H1 (cell line): Measurements from ENCODE around the gene CDC42SE2. TPM values are rescaled to one million over a fixed set of nuclear protein-coding genes. Genes with fewer than 3 reads are reported as not detected.

ENCODE experiments used
- CTCF ChIA-PET: fragments of 300-600 bp; sonication (Branson Sonifier 250); formaldehyde crosslinking; loops from one replicate; lab custom pipeline; 2021; ENCODE audit not compliant: partially characterized antibody; lab: Charles Lee
- POLR2A ChIA-PET: fragments of 300-600 bp; sonication (Branson Sonifier 250); formaldehyde crosslinking; loops from one replicate; lab custom pipeline; 2021; ENCODE audit warnings: inconsistent platforms; ENCODE audit not compliant: partially characterized antibody; lab: Charles Lee
- DNase-seq, 2 experiments: peaks; one replicate each; pipeline versions ENCODE4 v3.0.0 to v3.0.0-alpha.2; 2010 to 2022; ENCODE audit warnings: low spot score in 2 of 2, low read depth in 1 of 2, mixed read lengths in 1 of 2
- FAIRE-seq: peaks from 2 replicates; lab custom pipeline; 2011; peaks lifted over from hg19 to GRCh38; lab: Jason Lieb, UNC
- H2AFZ ChIP-seq: 2 replicates; pipeline ENCODE4 v1.8.1; 2012; ENCODE audit warnings: low read length, inconsistent platforms
- H2AK5ac ChIP-seq: 2 replicates; pipeline ENCODE4 v1.6.1; 2013; ENCODE audit warnings: low read depth, low read length
- H2BK120ac ChIP-seq: replicated peaks from 2 replicates; pipeline ENCODE3; 2013; ENCODE audit warnings: low read depth, low read length, inconsistent platforms
- H2BK12ac ChIP-seq: 2 replicates; pipeline ENCODE4 v1.6.1; 2013; ENCODE audit warnings: low read depth, low read length
- H2BK15ac ChIP-seq: 2 replicates; pipeline ENCODE4 v1.6.1; 2013; ENCODE audit warnings: low read length
- H2BK20ac ChIP-seq: 2 replicates; pipeline ENCODE4 v1.6.1; 2013; ENCODE audit warnings: low read length
- H2BK5ac ChIP-seq: 2 replicates; pipeline ENCODE4 v1.6.1; 2013; ENCODE audit warnings: low read depth, low read length
- H3K14ac ChIP-seq: 2 replicates; pipeline ENCODE4 v1.6.1; 2013; ENCODE audit warnings: inconsistent platforms; ENCODE audit not compliant: insufficient read length
- H3K18ac ChIP-seq: 2 replicates; pipeline ENCODE4 v1.6.1; 2013; ENCODE audit warnings: low read length; ENCODE audit errors: extremely low read depth
- H3K23ac ChIP-seq: 2 replicates; pipeline ENCODE4 v1.6.1; 2013; ENCODE audit warnings: inconsistent platforms; ENCODE audit not compliant: insufficient read length
- H3K23me2 ChIP-seq: 2 replicates; pipeline ENCODE4 v1.6.1; 2013; ENCODE audit warnings: low read depth, low read length
- H3K27ac ChIP-seq: 2 replicates; pipeline ENCODE4 v1.6.1; 2011; ENCODE audit warnings: low read depth, low read length, inconsistent platforms
- H3K27me3 ChIP-seq, 4 experiments: replicated peaks in 1 of 4; 1 replicate in 1 of 4; 2 replicates in 3 of 4; pipeline versions ENCODE4 v1.6.1 to v1.8.1; 2011 to 2013; ENCODE audit warnings: low read length in 3 of 4, mild to moderate bottlenecking in 3 of 4, inconsistent platforms in 2 of 4, mixed read lengths in 2 of 4, moderate library complexity in 1 of 4; ENCODE audit not compliant: control insufficient read depth in 3 of 4, insufficient read depth in 3 of 4; ENCODE audit errors: extremely low read depth in 1 of 4
- H3K36me3 ChIP-seq, 4 experiments: 2 replicates each; pipeline versions ENCODE4 v1.6.1 to v1.8.1; 2011 to 2013; ENCODE audit warnings: mild to moderate bottlenecking in 4 of 4, low read length in 3 of 4, moderate library complexity in 2 of 4, control low read depth in 1 of 4, inconsistent platforms in 1 of 4; ENCODE audit not compliant: insufficient read depth in 4 of 4, control insufficient read depth in 2 of 4
- H3K4ac ChIP-seq: replicated peaks from 2 replicates; pipeline ENCODE3; 2013; ENCODE audit warnings: low read length, low read depth, mixed read lengths, inconsistent platforms; ENCODE audit not compliant: insufficient read length
- H3K4me1 ChIP-seq, 4 experiments: replicated peaks in 1 of 4; 1 replicate in 1 of 4; 2 replicates in 3 of 4; pipeline versions ENCODE4 v1.6.1 to v1.8.1; 2011 to 2013; ENCODE audit warnings: low read length in 3 of 4, inconsistent platforms in 2 of 4, mixed read lengths in 1 of 4; ENCODE audit not compliant: insufficient read depth in 4 of 4, control insufficient read depth in 3 of 4
- H3K4me2 ChIP-seq, 2 experiments: 2 replicates each; pipeline versions ENCODE4 v1.6.1 to v1.8.1; 2011 to 2013; ENCODE audit warnings: low read depth in 2 of 2, low read length in 2 of 2, control low read depth in 1 of 2, inconsistent platforms in 1 of 2, mild to moderate bottlenecking in 1 of 2; ENCODE audit not compliant: insufficient read depth in 1 of 2
- H3K4me3 ChIP-seq, 4 experiments: fragments of 200-600, 300-600 bp in 1 of 4; sonication (generic), shearing (Covaris generic), sonication (Bioruptor Twin) in 1 of 4; 2 replicates each; pipeline versions ENCODE4 v1.5.1 to v1.8.1; 2011 to 2016; ENCODE audit warnings: low read length in 4 of 4, low read depth in 3 of 4, control low read depth in 2 of 4, inconsistent platforms in 2 of 4, mild to moderate bottlenecking in 2 of 4, mixed read lengths in 1 of 4, moderate library complexity in 1 of 4; ENCODE audit not compliant: insufficient read depth in 2 of 4; ENCODE audit errors: extremely low read depth in 1 of 4
- H3K56ac ChIP-seq: replicated peaks from 2 replicates; pipeline ENCODE3; 2013; ENCODE audit warnings: low read depth, mild to moderate bottlenecking, mixed read lengths, low read length, inconsistent platforms; ENCODE audit not compliant: insufficient read length
- H3K79me1 ChIP-seq: 2 replicates; pipeline ENCODE4 v1.6.1; 2013; ENCODE audit warnings: low read depth, low read length, control low read depth
- H3K79me2 ChIP-seq, 2 experiments: 2 replicates each; pipeline versions ENCODE4 v1.6.1 to v1.8.1; 2012 to 2013; ENCODE audit warnings: low read length in 2 of 2, mild to moderate bottlenecking in 2 of 2, inconsistent platforms in 1 of 2; ENCODE audit not compliant: insufficient read depth in 2 of 2, control insufficient read depth in 1 of 2
- H3K9ac ChIP-seq, 4 experiments: replicated peaks in 1 of 4; 1 replicate in 1 of 4; 2 replicates in 3 of 4; pipeline versions ENCODE4 v1.6.1 to v1.8.1; 2011 to 2013; ENCODE audit warnings: low read depth in 3 of 4, low read length in 3 of 4, control low read depth in 2 of 4, mild to moderate bottlenecking in 2 of 4, moderate library complexity in 2 of 4, inconsistent platforms in 1 of 4; ENCODE audit errors: extremely low read depth in 1 of 4
- H3K9me3 ChIP-seq, 2 experiments: 2 replicates each; pipeline versions ENCODE4 v1.6.1 to v1.8.1; 2012 to 2013; ENCODE audit warnings: mild to moderate bottlenecking in 2 of 2, moderate library complexity in 2 of 2, control low read depth in 1 of 2, inconsistent platforms in 1 of 2, low read depth in 1 of 2, low read length in 1 of 2, mixed read lengths in 1 of 2; ENCODE audit not compliant: insufficient read depth in 2 of 2
- H4K20me1 ChIP-seq, 2 experiments: replicated peaks in 1 of 2; 2 replicates each; pipeline versions ENCODE3 to v1.8.1; 2011 to 2013; ENCODE audit warnings: inconsistent platforms in 2 of 2, low read length in 2 of 2, mild to moderate bottlenecking in 1 of 2; ENCODE audit not compliant: insufficient read depth in 2 of 2, control insufficient read depth in 1 of 2
- H4K5ac ChIP-seq: 2 replicates; pipeline ENCODE4 v1.6.1; 2013; ENCODE audit warnings: low read length, low read depth, mixed read lengths, inconsistent platforms; ENCODE audit not compliant: insufficient read length
- H4K8ac ChIP-seq: 2 replicates; pipeline ENCODE4 v1.8.0; 2013; ENCODE audit warnings: mild to moderate bottlenecking, moderate library complexity, low read length, inconsistent platforms; ENCODE audit not compliant: insufficient read depth; ENCODE audit errors: extremely low read depth
- H4K91ac ChIP-seq: replicated peaks from 2 replicates; pipeline ENCODE3; 2013; ENCODE audit warnings: low read length, mixed read lengths, inconsistent platforms; ENCODE audit not compliant: insufficient read length
- CBX5 ChIP-seq: fragments of 300-800, 300-1000 bp; sonication (generic); IDR thresholded peaks from 2 replicates; pipeline ENCODE4 v1.7.1; 2016; ENCODE audit warnings: antibody characterized with exemption, low read length, low read depth
- CREB1 ChIP-seq: IDR thresholded peaks from 2 replicates; pipeline ENCODE4 v1.6.1; 2012; ENCODE audit warnings: inconsistent platforms
- FOSL1 ChIP-seq: IDR thresholded peaks from 2 replicates; pipeline ENCODE4 v1.6.1; 2011; ENCODE audit warnings: mild to moderate bottlenecking, low read depth, low read length, moderate library complexity; ENCODE audit not compliant: insufficient read depth
- GABPA ChIP-seq: IDR thresholded peaks from 2 replicates; pipeline ENCODE4 v1.6.1; 2011; ENCODE audit warnings: mild to moderate bottlenecking, low read length, moderate library complexity, borderline replicate concordance; ENCODE audit not compliant: insufficient read depth
- POLR2A ChIP-seq, 2 experiments: IDR thresholded peaks; 1 replicate in 1 of 2; 2 replicates in 1 of 2; pipeline ENCODE4 v1.6.1; 2011; ENCODE audit warnings: low read depth in 2 of 2, low read length in 2 of 2, mild to moderate bottlenecking in 2 of 2; ENCODE audit errors: control extremely low read depth in 1 of 2
- RBBP5 ChIP-seq: IDR thresholded peaks from 2 replicates; pipeline ENCODE4 v1.7.1; 2012; ENCODE audit warnings: low read depth, mild to moderate bottlenecking, inconsistent platforms, low read length, moderate library complexity, borderline replicate concordance
- SP2 ChIP-seq: IDR thresholded peaks from 2 replicates; pipeline ENCODE4 v1.6.1; 2012; ENCODE audit warnings: mild to moderate bottlenecking, low read length, inconsistent platforms
- SRF ChIP-seq: IDR thresholded peaks from 2 replicates; pipeline ENCODE4 v1.6.1; 2011; ENCODE audit warnings: mild to moderate bottlenecking, low read depth, low read length, moderate library complexity
- TAF1 ChIP-seq: IDR thresholded peaks from 2 replicates; pipeline ENCODE4 v1.6.1; 2011; ENCODE audit warnings: mild to moderate bottlenecking, low read depth, low read length
- WGBS, 2 experiments: shearing (Covaris generic) in 1 of 2; methylation state at CpG; one replicate each; pipeline versions ENCODE4 v1.1.6 to v1.1.7; 2013 to 2015; ENCODE audit warnings: low lambda C conversion rate in 2 of 2, mixed read lengths in 2 of 2, inconsistent platforms in 1 of 2, low coverage in 1 of 2, missing lambda C conversion rate in 1 of 2; ENCODE audit not compliant: insufficient replicate concordance in 2 of 2, insufficient coverage in 1 of 2, insufficient read length in 1 of 2; ENCODE audit errors: extremely low coverage in 1 of 2, missing lambda C conversion rate in 1 of 2; 5-methylcytosine and 5-hydroxymethylcytosine counted together
- polyA plus RNA-seq, 7 experiments: library from polyadenylated mRNA; depleted of rRNA in 3 of 7; stranded (reverse) in 5 of 7; unstranded in 2 of 7; fragments of >200 nt in 5 of 7; fragments of 200-250 nt in 2 of 7; gene quantifications; 1 replicate in 5 of 7; 2 replicates in 1 of 7; 4 replicates in 1 of 7; pipeline versions ENCODE4 v1.2.1 to v1.2.3, GENCODE V29; 2011 to 2013; ENCODE audit warnings: missing spikeins in 2 of 7, mixed read lengths in 2 of 7
- total RNA-seq: library from RNA; stranded (reverse); fragmentation: NEBNext Ultra II Directional; extraction: Animal tissue kit (Norgen Biotek cat#: 25700); gene quantifications from 2 replicates; pipeline ENCODE4 v1.2.1, GENCODE V29; 2021

CDC42SE2 gene
- total and polyA plus RNA-seq, 2 of the 8 experiments (the other 6 are each of a cell fraction or from before 2014, with no cell fraction given), result 16.7 to 30.8 TPM

GRCh38 chr5:131366428-131366827 is 102.6 kb downstream of the CDC42SE2 start:
- no peak overlapping the region for H2BK5ac ChIP-seq
- no peak overlapping the region for H3K56ac ChIP-seq
- H3K14ac ChIP-seq, result no peak overlapping the region
- H3K79me1 ChIP-seq, result peaks cover 3% of the 10 kb centered on the region
- WGBS, 2 experiments, result 83 to 100% methylated on average over 1 to 3 of the region's 3 CpGs
- no peak overlapping the region for H2BK12ac ChIP-seq
- no peak overlapping the region for H2BK120ac ChIP-seq
- H3K27me3 ChIP-seq, result no peaks in the 10 kb centered on the region
- ChIA-PET CTCF (interaction anchor here (0.9 to 1.7 kb wide), 2 partner anchors 16 kb away, joined by 3 to 6 read pairs; no protein-coding TSS in a partner anchor), POLR2A (interaction anchor here (1.0 kb wide), 1 partner anchor 12 kb away, joined by 3 read pairs; no protein-coding TSS in a partner anchor)
- H3K4me2 ChIP-seq, result no peak overlapping the region
- H4K5ac ChIP-seq, result no peak overlapping the region
- peaks cover 0 to 3% (median 0%) of the 10 kb centered on the region in 4 experiments; a peak in 1 of 7 replicates for H3K4me1 ChIP-seq
- H3K4ac ChIP-seq, result no peak overlapping the region
- H3K18ac ChIP-seq, result no peak overlapping the region
- H2AK5ac ChIP-seq, result no peak overlapping the region
- H4K20me1 ChIP-seq, result no peaks in the 10 kb centered on the region
- no peak overlapping the region for H3K4me3 ChIP-seq
- no peaks in the 10 kb centered on the region for H3K36me3 ChIP-seq
- no peak overlapping the region for H2BK15ac ChIP-seq
- H3K27ac ChIP-seq, result no peak overlapping the region
- H4K8ac ChIP-seq, result no peak overlapping the region
- no peak overlapping the region for H3K23ac ChIP-seq
- no peaks in the 10 kb centered on the region for H3K9me3 ChIP-seq
- no peaks in the 10 kb centered on the region for H3K23me2 ChIP-seq
- no peak overlapping the region for H3K9ac ChIP-seq
- no peak overlapping the region for H4K91ac ChIP-seq
- no peak for DNase-seq
- H3K79me2 ChIP-seq, result peaks cover 0 to 4% of the 10 kb centered on the region in 2 experiments; a peak in 2 of 4 replicates
- TF ChIP-seq FOSL1 (no peak), CBX5 (no peak), SP2 (no peak), SRF (no peak), POLR2A (IDR thresholded peaks at IDR 0.05; ENCODE audit: control extremely low read depth in 1 of 2, low read depth in 2 of 2, low read length in 2 of 2) (no peak), CREB1 (no peak), GABPA (no peak), TAF1 (no peak), RBBP5 (no peak)
- TF ChIP-seq, all 59 proteins: peak for 0
- no peak for FAIRE-seq
- H2BK20ac ChIP-seq, result no peak overlapping the region
- no peak overlapping the region for H2AFZ ChIP-seq
